Spleen (tissue), 7 donors: ENCODE results near the gene ADAMTS14.

Experiments used
- CTCF ChIP-seq, 11 experiments: fragments of 200-600 bp in 7 of 11; fragments of 450-650 bp in 4 of 11; sonication (generic) in 4 of 11; IDR thresholded peaks in 8 of 11; conservative IDR thresholded peaks in 3 of 11; 1 replicate in 7 of 11; 2 replicates in 4 of 11; pipeline versions ENCODE4 v1.4.0 to v1.8.0; 2016 to 2021; ENCODE audit warnings: antibody characterized with exemption in 11 of 11, inconsistent platforms in 4 of 11, mild to moderate bottlenecking in 1 of 11
- POLR2A ChIP-seq, 3 donors: fragments of 450-650 bp; IDR thresholded peaks; one replicate each; pipeline ENCODE4 v1.5.1; 2017; ENCODE audit warnings: antibody characterized with exemption in 3 of 3, mild to moderate bottlenecking in 1 of 3
- donor health status: DM: no; HTN: no; CAD: no; lungs with moderate emphysema.
- donor health status: DM: no; HTN: no; CAD: no.
- donor health status: DM: no; HTN: no; CAD: no.

GRCh38 chr10:70763567-70763966 is 91.3 kb downstream of the ADAMTS14 start:
- TF ChIP-seq POLR2A (IDR thresholded peaks at IDR 0.05) (no peak), CTCF (IDR thresholded peaks at IDR 0.05 in 8 of 11, conservative IDR thresholded peaks at IDR 0.05 in 3 of 11) (no peak)
